HCT116 (cell line): ENCODE data around the gene PTPRC.

Source experiments
- POLR2A ChIP-seq: IDR thresholded peaks from 2 replicates; pipeline ENCODE4 v1.7.0; 2011; ENCODE audit warnings: borderline replicate concordance; ENCODE audit not compliant: insufficient read depth, insufficient read length; ENCODE audit errors: extremely low read depth
- TF ChIP-seq, protein P1 (sequence below), 3 experiments: fragments of 200-600 bp in 1 of 3; sonication (generic) in 1 of 3; IDR thresholded peaks in 2 of 3; conservative IDR thresholded peaks in 1 of 3; 2 replicates each; pipeline ENCODE4 v1.5.1; 2012 to 2017; ENCODE audit warnings: low read depth in 2 of 3, low read length in 2 of 3, antibody characterized with exemption in 1 of 3, borderline replicate concordance in 1 of 3, control low read depth in 1 of 3, mild to moderate bottlenecking in 1 of 3, mixed read lengths in 1 of 3, mixed run types in 1 of 3, moderate library complexity in 1 of 3; ENCODE audit not compliant: insufficient read depth in 1 of 3

DNA sequence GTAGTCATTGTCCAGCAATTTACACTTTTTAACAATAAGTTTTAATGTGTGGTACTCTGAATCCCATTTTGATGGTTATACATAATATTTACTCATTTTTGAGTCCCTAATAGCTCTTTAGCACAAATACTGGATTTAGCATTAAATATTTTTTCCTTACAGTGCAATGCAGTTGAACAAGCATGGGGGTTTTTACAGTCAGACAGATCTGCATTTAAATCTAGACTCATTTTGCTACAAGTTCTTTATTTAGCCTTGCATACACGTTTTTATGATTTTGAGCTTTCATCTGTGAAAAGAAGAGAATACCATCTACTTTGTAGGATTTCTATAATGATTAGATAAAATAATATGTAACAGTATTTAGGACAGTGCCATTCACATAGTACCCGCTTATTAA lies 44.0 kb downstream of the PTPRC start:
- TF ChIP-seq POLR2A: no peak
- TF ChIP-seq, protein P1, sequence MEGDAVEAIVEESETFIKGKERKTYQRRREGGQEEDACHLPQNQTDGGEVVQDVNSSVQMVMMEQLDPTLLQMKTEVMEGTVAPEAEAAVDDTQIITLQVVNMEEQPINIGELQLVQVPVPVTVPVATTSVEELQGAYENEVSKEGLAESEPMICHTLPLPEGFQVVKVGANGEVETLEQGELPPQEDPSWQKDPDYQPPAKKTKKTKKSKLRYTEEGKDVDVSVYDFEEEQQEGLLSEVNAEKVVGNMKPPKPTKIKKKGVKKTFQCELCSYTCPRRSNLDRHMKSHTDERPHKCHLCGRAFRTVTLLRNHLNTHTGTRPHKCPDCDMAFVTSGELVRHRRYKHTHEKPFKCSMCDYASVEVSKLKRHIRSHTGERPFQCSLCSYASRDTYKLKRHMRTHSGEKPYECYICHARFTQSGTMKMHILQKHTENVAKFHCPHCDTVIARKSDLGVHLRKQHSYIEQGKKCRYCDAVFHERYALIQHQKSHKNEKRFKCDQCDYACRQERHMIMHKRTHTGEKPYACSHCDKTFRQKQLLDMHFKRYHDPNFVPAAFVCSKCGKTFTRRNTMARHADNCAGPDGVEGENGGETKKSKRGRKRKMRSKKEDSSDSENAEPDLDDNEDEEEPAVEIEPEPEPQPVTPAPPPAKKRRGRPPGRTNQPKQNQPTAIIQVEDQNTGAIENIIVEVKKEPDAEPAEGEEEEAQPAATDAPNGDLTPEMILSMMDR (IDR thresholded peaks at IDR 0.05 in 2 of 3, conservative IDR thresholded peaks at IDR 0.05 in 1 of 3; ENCODE audit: borderline replicate concordance in 1 of 3, insufficient read depth in 1 of 3, low read depth in 2 of 3, low read length in 2 of 3): no peak
